Left hindlimb (tissue), 1 donor: Measurements from ENCODE around the gene UBE2Q2.
"Not testable (repeated sequence)": the region's sequence is repeated elsewhere in the genome, so short reads cannot be mapped to it uniquely, and the experiment has no call there.

ENCODE experiments used
- DNase-seq: peaks from one replicate; pipeline ENCODE4 v3.0.0-alpha.2; 2018

The UBE2Q2 gene

DNA sequence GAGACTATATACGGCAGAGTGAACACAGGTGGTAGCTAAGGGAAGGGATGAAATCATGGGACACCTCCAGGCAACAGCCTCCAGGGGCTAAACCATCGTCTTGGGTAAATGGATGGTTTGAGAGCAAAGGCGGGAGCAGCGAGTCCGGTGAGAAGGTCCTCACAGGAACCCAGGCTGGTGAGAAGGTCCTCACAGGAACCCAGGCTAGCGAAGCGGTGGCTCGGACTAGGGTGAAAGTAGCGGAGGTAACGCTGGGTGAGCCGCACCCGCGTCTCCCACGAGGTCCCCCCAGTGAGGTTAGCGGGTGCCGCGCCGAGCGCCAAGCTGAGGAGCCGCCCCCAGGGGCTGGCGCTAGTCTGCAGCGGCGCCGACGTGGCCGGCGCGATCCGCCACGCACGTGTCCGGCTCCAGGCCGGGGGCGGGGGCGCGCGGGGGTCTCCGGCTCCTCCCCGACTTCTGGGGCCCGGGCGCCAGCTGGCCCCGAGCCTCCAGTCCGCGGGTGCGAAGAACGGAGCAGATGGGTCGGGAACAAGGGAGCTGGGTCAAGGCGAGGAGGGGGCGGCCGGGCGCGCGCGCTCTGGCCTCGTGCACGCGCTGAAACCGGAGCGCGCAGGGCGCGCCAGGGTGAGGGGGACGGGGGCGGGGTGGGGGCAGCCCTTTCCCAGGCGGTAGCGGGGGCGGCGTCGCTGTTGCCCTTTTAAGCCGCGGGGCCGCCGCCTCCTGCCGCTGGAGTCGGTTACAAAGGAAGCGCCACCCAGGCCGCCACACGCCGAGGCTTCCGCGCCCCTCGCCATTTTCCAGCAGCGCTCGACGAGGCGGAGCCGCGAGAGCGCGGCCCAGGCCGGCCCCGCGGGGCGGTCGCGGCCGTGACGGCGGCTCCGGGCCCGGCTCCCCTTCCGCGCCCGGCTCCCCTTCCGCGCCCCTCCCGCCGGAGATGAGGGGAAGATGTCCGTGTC, at the start of gene UBE2Q2:
UBE2Q2 (plus strand) TSS at position 726 of the 956 bp plus-strand sequence; CDS start at position 946, 220 bp downstream.
- DNase-seq: peak; percentile 88

- no peak for DNase-seq
These were observed 46.9 kb upstream of the UBE2Q2 start for GRCh38 chr15:75796321-75796720.

DNA sequence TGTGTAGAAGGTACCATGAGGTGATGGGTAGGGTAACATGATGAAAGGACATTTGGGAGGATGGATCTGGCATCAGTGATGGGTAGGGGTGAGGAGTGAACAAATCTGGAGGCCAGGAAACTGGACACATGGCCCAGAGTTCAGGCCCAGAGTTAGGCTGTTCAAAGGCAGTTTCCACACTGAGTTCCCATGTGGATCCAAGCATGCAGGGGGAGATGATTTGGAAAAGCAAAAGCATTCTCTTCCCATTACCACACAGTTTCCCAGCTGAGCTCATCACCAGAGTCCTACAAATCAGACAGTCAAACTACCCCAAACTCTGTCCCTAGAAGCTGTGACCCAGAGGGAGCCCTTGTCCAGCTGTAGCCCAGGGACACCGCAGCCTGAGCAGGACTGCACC, 46.1 kb upstream of the UBE2Q2 start:
- not testable (repeated sequence) for DNase-seq

DNA sequence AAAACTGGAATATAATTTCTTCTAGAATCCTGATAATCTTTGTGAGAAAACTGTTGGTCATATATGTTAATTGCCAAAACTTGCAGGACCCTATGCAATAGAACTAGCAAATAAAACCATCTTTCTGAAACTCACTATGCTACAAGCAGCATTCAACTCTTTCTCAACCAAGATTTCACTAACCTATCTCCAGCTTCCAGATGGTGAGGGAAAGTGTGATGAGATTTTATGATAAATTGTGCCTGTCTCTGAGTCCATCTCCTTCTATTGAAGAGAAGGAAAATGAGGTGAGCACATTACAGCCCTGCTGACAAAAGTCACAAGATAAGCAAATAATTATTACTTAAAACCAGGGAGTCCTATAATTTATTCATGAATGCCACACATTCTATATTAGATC, 44.1 kb upstream of the UBE2Q2 start:
- no peak for DNase-seq

DNA sequence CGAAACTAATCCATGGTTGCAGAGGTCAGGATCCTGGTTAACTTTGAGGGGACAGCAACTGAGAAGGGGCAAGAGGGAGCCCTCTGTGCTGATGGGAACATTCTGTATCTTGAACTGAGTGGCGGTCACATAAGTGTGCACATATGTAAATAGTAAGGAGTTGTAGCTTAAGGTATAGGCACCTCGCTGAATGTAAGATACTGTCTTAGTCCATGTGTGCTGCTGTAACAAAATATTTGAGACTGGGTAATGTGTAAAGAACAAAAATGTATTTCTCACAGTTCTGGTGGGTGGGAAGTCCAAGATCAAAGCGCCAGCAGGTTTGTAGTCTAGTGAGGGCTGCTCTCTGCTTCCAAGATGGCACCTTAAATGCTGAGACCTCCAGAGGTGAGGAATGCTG, 42.8 kb upstream of the UBE2Q2 start:
- DNase-seq: not testable (repeated sequence)

DNA sequence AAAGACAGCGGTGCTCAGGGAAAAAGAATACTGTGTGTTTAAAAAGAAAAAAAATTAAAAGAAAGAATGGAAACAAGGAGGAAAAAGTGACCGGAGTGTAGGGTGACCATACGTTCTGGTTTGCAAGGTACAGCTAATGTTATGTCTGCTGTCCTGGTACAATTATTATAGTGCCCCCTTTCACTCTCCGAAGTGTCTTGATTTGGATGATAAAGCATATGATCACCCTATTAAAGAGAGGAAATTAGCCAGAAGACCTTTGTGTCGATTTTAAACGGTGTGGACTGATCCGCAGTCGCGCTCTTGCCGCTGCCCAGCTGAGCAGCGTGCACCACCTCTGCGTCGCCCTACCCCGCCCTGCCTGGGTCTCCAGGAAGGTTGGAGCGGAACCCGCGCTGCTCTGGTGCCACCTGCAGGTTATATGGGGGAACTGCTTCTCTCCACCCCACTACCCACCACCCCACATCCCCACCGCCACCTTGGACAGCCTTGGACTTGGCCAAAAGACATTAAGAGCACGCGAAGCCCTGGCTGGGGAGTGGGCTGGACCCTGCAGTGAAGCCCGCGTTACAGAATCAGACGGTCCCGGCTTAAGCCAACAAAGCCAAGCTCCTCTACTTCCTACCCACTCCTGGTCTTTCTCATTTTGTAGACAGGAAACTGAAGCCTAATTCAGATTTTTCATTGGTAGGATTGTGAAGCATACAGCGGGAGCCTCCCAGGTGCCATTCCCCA, 41.2 kb upstream of the UBE2Q2 start:
- peak; percentile 85 for DNase-seq

DNA sequence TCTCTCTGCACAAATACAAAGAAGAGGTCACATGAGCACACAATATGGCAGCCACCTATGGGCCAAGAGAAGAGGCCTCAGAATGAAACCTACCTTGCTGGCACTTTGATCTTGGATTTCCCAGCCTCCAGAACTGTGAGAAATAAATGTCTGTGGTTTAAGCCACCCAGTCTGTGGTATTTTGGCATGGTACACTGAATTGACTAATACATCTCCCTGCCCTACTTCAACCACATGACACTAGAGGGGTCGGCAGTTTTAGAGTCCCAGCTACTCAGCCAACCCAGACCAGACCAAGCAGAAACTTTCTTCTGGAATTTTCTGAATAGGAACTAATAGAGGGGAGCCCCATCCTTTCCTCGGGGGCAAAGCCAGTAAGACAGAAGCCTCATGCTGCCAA, 35.8 kb upstream of the UBE2Q2 start:
- DNase-seq: not testable (repeated sequence)

DNA sequence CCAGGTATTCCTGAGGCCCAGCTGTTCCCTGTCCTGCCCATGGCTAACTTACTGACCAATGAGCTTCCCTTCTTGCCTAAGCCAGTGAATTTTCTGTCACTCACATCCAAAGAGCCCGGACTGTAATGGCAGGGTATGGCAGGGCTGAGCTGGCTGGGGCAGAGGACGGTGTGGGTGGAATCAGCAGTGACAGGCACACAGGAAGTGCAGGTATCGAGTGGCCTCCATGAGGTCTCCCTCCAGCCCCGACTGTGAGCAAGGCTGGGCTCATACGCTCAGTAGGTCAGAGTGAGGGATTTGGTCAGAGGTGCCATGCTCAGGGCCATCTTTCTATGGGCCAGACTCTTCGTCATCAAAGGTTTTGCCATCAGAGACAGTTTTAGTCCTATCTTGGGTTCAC, 35.2 kb upstream of the UBE2Q2 start:
- not testable (repeated sequence) for DNase-seq

- no peak for DNase-seq
These were observed 34.7 kb upstream of the UBE2Q2 start for GRCh38 chr15:75808563-75808962.

DNA sequence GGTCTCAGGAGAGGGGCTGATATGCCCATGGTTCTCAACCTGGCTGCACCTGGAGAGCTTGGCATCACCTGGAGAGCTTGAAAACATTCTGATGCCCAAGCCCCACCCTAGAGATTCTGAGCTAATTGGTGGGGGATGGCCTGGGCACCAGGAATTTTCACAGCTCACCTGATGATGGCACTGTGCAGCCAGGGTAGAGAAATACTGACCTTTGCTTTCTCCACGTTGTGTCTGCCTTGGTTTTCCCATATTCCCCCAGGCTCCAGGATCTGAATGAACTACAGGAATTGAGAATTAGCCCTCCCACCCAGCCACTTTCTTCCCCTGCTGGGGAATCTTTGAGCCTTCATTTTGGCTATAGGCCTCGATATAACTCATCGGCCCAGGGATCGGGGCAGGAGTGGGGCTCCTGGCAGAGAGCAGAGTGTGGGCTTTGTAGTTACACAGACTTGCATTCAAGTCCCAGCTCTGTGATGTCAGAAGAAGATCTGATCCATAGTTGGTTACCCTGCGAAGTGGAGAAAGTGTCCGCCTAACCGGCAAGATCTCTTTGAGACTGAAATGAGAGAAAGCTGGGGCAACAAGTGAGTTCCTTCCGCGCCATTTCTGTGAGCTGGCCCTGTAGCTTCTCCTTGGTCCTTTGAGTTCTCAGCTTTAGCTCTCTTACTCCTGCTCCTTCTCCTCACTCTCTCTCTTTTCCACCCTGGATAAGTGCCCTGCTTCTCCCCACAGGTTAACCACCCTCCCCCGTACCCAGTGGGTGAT, 33.1 kb upstream of the UBE2Q2 start:
- DNase-seq: no peak

DNA sequence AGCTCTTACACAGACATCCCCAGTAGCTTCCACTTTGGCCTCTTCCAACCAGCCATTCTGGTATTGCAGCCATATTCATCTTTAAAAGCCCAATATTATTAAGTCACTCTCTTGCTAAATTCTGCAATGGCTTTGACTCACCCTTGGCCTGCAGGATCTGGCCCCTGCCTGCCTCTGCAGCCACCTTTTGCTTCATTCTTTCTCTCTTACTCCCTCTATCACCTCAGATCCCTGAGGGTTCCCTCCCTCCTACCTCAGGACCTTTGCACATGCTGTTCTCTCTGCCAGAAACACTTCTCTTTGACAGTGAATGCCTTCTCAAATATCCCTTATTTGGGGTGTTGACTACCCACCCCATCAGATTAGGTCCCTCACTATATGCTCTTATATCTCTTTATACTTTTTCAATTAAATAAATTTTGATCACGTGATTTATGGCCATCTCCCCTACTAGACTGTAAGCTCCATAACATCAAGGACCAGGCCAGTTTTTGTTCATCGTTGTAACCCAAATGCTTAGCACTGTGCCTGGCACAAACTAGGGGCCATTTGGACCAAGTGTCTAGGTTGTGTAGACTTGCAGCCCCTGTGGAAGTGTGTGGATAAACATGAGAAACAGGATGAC, 32.3 kb upstream of the UBE2Q2 start:
- no peak for DNase-seq

GRCh38 chr15:75811626-75812025, 31.6 kb upstream of the UBE2Q2 start:
- no peak for DNase-seq

GRCh38 chr15:75814794-75815193, 28.5 kb upstream of the UBE2Q2 start:
- no peak for DNase-seq

GRCh38 chr15:75815811-75816719, 27.2 kb upstream of the UBE2Q2 start:
- DNase-seq: no peak

DNA sequence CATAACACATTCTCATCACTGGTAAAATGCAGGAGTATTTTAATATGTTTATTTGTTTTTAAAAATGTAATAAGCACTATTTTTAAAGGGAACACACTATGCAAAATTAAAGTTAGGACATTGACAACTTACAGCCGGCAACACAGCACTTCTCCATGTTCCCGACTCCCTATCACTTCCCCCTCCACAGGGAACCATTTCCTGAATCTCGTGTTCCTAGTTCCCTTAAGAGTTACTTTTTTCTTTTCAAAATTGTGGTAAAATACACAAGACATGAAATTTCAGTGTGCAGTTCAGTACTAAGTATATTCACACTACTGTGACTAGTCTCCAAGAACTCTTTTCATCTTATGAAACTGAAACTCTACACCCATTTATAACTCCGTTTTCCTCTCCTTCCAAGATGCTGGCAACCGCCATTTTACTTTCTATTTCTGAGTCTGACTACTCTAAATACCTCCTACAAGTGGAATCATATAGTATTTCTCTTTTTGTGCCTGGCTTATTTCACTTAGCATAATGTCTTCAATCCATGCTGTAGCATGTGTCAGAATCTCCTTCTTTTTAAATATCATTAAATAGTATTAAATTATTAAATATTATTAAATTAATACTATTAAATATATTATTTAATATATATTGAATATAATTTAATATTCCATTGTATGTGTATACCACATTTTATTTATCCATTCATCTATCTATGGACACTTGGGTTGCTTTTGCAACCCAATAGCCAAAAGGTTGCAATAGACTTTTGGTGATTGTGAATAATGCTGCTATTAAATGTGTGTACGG, 25.9 kb upstream of the UBE2Q2 start:
- DNase-seq: no peak

- no peak for DNase-seq
These were observed 23.0 kb upstream of the UBE2Q2 start for GRCh38 chr15:75820206-75820605.

DNA sequence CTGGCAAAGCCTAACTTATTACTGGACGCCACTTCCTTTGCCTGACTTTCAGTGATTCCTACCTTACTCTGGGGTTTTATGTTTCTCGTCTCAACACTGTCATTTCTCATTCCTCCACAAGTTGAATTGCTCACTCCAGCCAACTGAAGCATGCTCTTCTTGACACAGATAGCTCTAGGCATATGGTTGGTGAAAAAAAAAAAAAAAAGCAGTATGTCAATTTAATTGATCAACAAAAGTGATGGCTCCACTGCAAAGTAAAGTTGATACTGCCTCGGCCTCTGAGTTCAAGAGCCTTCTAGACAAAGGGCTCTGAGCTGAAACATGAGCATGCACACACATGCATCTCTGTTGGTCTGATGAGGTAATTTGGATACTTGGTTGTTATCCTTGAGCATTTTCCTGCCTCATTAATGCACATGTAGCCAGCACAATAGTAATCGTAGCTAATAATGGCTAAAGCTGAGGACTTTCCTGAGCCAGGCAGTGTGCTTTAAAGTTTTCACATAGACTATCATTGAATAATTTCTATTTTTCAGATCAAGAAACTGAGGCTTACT, 21.4 kb upstream of the UBE2Q2 start:
- DNase-seq: no peak

DNA sequence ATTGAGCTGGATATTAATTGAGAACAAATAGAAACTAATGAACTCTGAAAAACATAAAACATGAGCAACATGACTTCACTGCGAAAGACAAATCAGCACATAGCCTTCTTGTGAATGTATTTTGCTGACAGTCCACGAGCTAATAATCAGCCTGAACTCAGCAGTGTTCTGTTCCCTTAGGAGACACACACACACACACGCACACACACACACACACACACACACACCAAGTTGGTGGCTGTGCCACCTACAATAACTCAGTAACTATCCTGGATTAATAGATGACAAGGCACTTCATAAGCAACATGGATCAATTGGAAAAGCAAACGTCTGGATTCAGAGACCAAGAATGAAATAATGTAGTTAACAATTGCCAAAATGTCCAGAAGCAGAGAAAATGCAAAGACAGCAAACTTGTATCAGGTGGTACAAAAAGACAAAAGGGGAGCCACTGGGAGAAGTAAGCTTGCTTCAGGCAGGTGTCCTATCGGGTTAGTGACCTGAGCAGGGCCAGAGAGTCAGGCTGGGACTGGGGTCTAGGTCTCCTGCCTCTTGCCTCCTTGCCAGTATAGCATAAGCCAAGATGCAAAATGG, 20.5 kb upstream of the UBE2Q2 start:
- no peak for DNase-seq

DNA sequence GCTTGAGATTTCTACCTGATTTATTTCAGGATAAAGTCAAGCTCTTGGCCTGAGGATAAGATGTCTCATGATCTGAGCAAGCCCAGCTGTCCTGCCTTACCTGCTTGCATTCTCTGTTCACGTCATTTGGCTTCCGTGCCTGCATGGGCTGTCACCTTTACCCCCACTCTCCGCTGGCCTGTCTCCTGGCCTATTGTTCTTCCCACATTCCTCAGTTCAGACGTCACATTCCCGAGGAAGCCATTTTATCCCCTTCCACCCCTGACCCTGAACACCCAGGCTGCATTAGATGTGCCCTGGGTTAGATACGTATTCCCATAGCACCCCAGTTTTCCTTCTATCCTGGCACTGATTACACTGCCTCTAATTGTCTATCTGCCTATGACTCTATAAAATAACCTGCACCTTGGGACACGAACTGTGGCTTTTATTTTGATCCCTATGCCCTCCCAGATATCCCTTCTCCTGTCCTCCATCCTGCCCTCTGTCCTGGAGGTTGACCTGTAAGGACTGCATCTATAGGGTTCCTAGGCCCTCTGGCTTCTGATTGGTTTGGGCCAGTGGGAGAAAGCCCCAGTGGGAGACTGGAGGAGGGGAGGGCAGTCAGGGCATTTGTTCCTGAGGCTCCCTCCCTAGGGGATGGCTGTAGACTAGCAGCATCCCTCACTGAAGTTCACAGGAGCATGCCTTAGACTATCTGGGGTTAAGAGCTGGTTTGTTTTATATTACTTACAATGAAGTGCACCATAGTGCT, 19.2 kb upstream of the UBE2Q2 start:
- DNase-seq: no peak
